Peyer's patch (tissue), 4 donors: ENCODE results near the gene MOSMO. TPM values are rescaled to one million over a fixed set of nuclear protein-coding genes. Genes with fewer than 3 reads are reported as not detected.
"Not testable (repeated sequence)": the region's sequence is repeated elsewhere in the genome, so short reads cannot be mapped to it uniquely, and the experiment has no call there.

Experiments used
- DNase-seq, 3 donors: peaks; one replicate each; pipeline ENCODE4 v3.0.0-alpha.2; 2017 to 2019
- H3K27ac ChIP-seq, 4 donors: fragments of 200-600 bp; sonication (generic); one replicate each; pipeline ENCODE4 v1.5.1; 2016 to 2019
- H3K27me3 ChIP-seq, 2 donors: fragments of 200-600 bp; sonication (generic); one replicate each; pipeline ENCODE4 v1.5.1; 2019
- H3K36me3 ChIP-seq, 3 donors: fragments of 200-600 bp; sonication (generic); one replicate each; pipeline ENCODE4 v1.5.1; 2016 to 2019
- H3K4me1 ChIP-seq, 4 donors: fragments of 200-600 bp; sonication (generic); one replicate each; pipeline ENCODE4 v1.5.1; 2016 to 2019
- H3K4me3 ChIP-seq, 4 donors: fragments of 200-600 bp; sonication (generic); 1 replicate in 3 of 4; 2 replicates in 1 of 4; pipeline ENCODE4 v1.5.1; 2016 to 2019; ENCODE audit warnings: mild to moderate bottlenecking in 1 of 4
- H3K9me3 ChIP-seq, 4 donors: fragments of 200-600 bp; sonication (generic); one replicate each; pipeline ENCODE4 v1.5.1; 2016 to 2019; ENCODE audit warnings: mild to moderate bottlenecking in 1 of 4
- CTCF ChIP-seq, 6 experiments: fragments of 450-650 bp in 4 of 6; fragments of 200-600 bp in 2 of 6; sonication (generic) in 1 of 6; IDR thresholded peaks; one replicate each; pipeline ENCODE4 v1.5.1; 2017 to 2019; ENCODE audit warnings: antibody characterized with exemption in 6 of 6, mild to moderate bottlenecking in 3 of 6, moderate library complexity in 1 of 6
- POLR2A ChIP-seq, 2 donors: fragments of 450-650 bp; IDR thresholded peaks; one replicate each; pipeline ENCODE4 v1.5.1; 2017; ENCODE audit warnings: antibody characterized with exemption in 2 of 2, mild to moderate bottlenecking in 2 of 2, moderate library complexity in 2 of 2
- total RNA-seq, 4 donors: library from RNA; depleted of rRNA; stranded (reverse); fragments of >200 nt; gene quantifications; one replicate each; pipeline ENCODE4 v1.1.0, GENCODE V29; 2016

The MOSMO gene
- total RNA-seq, 4 donors from 2014 or later, result 9.9 to 28.0 (median 13.4) TPM

GRCh38 chr16:22123146-22123545 is 115.2 kb downstream of the MOSMO start:
- TF ChIP-seq POLR2A (IDR thresholded peaks at IDR 0.05) (no peak), CTCF (IDR thresholded peaks at IDR 0.05) (no peak)
- Histone ChIP-seq H3K4me1 (no peaks in the 10 kb centered on the region), H3K27ac (no peak overlapping the region), H3K27me3 (no peaks in the 10 kb centered on the region), H3K9me3 (no peaks in the 10 kb centered on the region), H3K4me3 (no peak overlapping the region), H3K36me3 (no peaks in the 10 kb centered on the region)
- no peak for DNase-seq

DNA sequence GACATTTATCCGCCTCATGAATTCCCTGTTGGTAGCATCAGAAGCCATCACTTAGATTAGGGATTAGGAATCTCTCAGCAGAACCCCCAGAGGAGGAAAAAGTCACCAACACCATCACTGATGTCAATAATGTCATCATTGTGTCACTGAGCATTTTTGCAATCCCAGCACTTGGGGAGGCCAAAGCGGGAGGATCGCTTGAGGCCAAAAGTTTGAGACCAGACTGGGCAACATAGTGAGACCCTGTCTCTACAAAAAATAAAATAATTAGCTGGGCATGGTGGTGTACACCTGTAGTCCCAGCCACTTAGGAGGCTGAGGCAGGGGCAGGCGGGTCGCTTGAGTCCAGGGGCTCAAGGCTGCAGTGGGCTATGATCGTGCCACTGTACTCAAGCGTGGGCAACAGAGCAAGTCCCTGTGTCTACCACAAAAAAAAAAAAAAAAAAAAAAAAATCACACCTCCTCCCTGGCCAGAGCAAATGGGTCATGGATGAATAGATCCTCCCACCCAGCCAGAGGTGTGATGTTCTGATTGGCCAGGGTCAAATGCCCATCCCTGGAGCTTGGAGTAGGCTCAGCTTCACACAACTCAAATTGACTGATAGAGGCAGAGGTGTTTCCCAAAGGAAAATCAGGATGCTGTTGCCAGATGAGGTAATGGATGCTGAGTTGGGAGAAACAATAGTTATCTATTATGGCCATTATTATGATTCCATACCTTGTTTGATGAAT is 116.0 kb downstream of the MOSMO start:
- no peaks in the 10 kb centered on the region for H3K27me3 ChIP-seq
- H3K27ac ChIP-seq, result no peak overlapping the region
- no peak for TF ChIP-seq CTCF (IDR thresholded peaks at IDR 0.05)
- TF ChIP-seq POLR2A (IDR thresholded peaks at IDR 0.05), result no peak
- no peaks in the 10 kb centered on the region for H3K4me1 ChIP-seq
- no peaks in the 10 kb centered on the region for H3K36me3 ChIP-seq
- H3K9me3 ChIP-seq, result no peaks in the 10 kb centered on the region
- no peak for DNase-seq
- H3K4me3 ChIP-seq, result no peak overlapping the region

- Histone ChIP-seq H3K4me3 (no peak overlapping the region), H3K4me1 (no peaks in the 10 kb centered on the region), H3K27me3 (no peaks in the 10 kb centered on the region), H3K27ac (no peak overlapping the region), H3K36me3 (no peaks in the 10 kb centered on the region), H3K9me3 (no peaks in the 10 kb centered on the region)
- DNase-seq, result no peak
- no peak for TF ChIP-seq POLR2A (IDR thresholded peaks at IDR 0.05)
Observed at GRCh38 chr16:22124583-22125284, 116.8 kb downstream of the MOSMO start.

DNA sequence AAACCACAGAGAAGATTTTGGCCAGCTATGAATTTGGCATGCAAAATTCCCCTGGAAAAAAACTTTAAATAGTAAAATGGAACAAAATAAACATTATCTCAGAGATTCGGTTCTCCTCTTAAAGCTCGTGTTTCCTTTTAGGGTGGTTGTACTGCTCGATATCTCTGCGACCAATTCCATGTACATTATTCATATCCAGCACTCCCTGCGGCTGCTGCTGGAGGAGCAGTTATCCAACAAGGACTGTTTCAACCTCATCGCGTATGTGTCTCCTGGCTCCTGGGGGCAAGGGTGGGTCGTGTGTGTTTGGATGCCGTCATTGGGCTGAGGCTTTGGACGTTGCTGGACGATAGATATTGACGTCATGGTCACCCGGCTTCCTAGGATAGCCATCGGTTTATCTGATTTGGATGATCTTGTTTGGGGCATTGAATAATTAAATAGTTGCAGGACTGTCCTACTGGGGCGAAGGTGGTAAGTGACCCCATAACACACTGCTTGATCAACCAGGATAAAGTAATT is 118.2 kb downstream of the MOSMO start:
- H3K9me3 ChIP-seq, result no peaks in the 10 kb centered on the region
- no peak overlapping the region for H3K27ac ChIP-seq
- no peaks in the 10 kb centered on the region for H3K4me1 ChIP-seq
- H3K4me3 ChIP-seq, result no peak overlapping the region
- H3K27me3 ChIP-seq, result no peaks in the 10 kb centered on the region
- no peaks in the 10 kb centered on the region for H3K36me3 ChIP-seq
- no peak for DNase-seq
- TF ChIP-seq POLR2A (IDR thresholded peaks at IDR 0.05) (no peak), CTCF (IDR thresholded peaks at IDR 0.05) (no peak)

DNA sequence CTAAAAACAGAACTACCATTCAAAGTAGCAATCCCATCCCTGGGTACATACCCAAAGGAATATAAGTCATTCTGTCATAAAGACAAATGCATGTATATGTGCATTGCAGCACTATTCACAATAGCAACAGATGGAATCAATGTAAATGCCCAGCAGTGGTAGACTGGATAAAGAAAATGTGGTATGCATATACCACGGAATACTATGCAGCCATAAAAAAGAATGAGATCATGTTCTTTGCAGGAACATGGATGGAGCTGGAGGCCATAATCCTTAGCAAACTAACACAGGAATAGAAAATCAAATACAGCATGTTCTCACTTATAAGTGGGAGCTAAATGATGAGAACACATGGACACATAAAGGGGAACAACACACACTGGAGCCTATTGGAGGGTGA is 120.6 kb downstream of the MOSMO start:
- not testable (repeated sequence) for H3K27me3 ChIP-seq, H3K4me3 ChIP-seq, H3K4me1 ChIP-seq, DNase-seq, H3K36me3 ChIP-seq, H3K27ac ChIP-seq, H3K9me3 ChIP-seq

DNA sequence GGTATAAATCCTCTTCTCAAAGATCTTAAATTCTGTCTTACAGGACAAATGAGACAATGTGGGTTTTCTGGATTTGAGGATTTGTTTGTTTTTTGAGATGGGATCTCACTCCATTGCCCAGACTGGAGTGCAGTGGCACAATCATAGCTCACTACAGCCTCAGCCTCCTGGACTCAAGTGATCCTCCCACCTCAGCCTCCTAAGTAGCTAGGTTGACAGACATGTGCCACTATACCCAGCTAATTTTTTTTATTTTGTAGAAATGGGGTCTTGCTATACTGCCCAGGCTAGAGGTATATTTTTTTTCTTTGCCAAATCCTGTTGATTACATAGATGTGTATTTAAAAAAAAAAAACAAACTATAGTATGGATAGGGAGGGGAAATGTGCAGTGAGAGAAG is 122.6 kb downstream of the MOSMO start:
- Histone ChIP-seq H3K4me3 (no peak overlapping the region), H3K36me3 (no peaks in the 10 kb centered on the region), H3K4me1 (no peaks in the 10 kb centered on the region), H3K27me3 (no peaks in the 10 kb centered on the region), H3K9me3 (no peaks in the 10 kb centered on the region), H3K27ac (no peak overlapping the region)
- TF ChIP-seq POLR2A (IDR thresholded peaks at IDR 0.05), result no peak
- no peak for TF ChIP-seq CTCF (IDR thresholded peaks at IDR 0.05)
- DNase-seq, result no peak
